Activated CD8-positive, alpha-beta memory T cell treated with anti-CD3 and anti-CD28 coated beads, Interleukin-2, amount 50 U/mL, for 24 hours (primary cell): Measurements from ENCODE around the gene CREB3.

ENCODE experiments used
- DNase-seq: peaks from one replicate; pipeline ENCODE4 v3.0.0-alpha.2; 2020; ENCODE audit errors: extremely low read depth

Gene CREB3

GRCh38 chr9:35700942-35701341, 31.5 kb upstream of the CREB3 start:
- DNase-seq = no peak

DNA sequence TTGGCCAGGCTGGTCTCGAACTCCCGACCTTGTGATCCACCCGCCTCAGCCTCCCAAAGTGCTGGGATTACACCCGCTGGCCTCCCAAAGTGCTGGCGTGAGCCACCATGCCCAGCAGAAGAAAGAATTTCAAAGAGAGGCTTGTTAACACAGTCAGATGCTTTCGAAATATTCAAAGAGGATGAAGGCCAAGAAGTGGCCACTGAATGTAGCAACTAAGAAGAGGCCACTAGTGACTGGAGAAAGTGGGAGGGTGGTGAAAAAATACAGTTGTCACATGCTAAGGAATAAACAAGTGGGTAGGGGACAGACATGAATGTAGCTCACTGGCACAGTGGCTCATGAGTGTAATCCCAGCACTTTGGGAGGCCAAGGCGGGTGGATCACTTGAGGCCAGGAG, 29.8 kb upstream of the CREB3 start:
- no peak for DNase-seq

DNA sequence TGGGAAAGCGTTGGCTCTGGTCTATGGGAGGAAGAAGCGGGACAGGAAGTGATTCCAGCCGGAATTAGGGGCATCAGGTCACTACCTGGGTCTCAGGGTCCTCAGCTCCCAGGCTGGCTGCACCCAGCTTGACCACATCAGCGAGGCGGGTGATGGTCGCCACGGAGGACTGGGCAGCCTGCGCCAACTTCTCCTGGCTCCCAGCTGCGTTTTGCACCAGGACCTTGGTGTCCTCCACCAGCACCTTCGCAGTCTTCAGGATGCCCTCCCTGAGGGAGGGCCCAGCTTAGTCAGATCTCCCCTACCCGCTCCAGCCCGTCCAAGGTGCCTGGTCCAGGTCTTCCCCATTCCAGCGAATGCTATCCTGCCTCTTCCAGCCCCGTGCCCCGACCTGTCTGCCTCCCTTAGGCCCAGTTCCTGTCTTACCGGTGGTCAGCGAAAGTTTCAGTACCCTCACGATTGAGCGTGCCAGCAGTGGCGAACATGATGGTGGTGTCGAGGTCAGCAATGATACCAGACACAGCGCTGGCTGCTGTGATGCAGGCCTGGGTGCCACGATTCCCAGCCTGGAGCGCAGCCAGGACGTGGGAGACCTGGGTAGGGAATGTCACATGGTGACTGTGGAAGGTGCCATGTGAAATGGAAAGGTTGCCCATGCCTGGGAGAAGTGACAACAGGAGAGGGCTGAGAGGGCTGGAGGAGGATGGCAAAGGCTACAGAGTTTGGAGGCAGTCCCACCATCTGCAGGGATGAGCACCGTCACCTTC, 28.4 kb upstream of the CREB3 start:
- DNase-seq = no peak

DNA sequence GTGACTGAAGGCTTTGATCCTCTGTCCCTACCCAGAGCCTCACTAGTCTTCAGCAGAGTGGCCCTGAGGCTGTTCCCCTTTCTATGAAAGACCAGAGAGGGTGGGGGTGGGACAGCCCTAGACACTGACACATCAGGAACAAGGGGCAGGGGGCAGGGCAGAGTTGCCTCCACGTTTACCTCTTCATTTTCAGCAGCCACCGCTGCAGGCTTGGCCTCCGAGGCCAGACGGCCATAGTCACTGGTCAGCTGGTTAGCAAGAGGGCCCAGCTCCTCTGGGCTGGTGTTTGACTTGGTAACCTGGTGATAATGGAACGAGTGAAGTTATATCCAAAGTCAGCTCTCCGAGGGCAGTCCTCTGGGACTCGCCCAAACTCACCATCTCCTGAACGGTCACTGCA, 27.1 kb upstream of the CREB3 start:
- DNase-seq = no peak

- DNase-seq = no peak
These were observed 26.5 kb upstream of the CREB3 start for GRCh38 chr9:35705836-35706430.

GRCh38 chr9:35706951-35707350, 25.5 kb upstream of the CREB3 start:
- DNase-seq = no peak

- no peak for DNase-seq
These were observed 24.3 kb upstream of the CREB3 start for GRCh38 chr9:35708146-35708545.

- DNase-seq = no peak
These were observed 21.5 kb upstream of the CREB3 start for GRCh38 chr9:35710818-35711500.

GRCh38 chr9:35711501-35712428, 20.7 kb upstream of the CREB3 start:
- DNase-seq = no peak

DNA sequence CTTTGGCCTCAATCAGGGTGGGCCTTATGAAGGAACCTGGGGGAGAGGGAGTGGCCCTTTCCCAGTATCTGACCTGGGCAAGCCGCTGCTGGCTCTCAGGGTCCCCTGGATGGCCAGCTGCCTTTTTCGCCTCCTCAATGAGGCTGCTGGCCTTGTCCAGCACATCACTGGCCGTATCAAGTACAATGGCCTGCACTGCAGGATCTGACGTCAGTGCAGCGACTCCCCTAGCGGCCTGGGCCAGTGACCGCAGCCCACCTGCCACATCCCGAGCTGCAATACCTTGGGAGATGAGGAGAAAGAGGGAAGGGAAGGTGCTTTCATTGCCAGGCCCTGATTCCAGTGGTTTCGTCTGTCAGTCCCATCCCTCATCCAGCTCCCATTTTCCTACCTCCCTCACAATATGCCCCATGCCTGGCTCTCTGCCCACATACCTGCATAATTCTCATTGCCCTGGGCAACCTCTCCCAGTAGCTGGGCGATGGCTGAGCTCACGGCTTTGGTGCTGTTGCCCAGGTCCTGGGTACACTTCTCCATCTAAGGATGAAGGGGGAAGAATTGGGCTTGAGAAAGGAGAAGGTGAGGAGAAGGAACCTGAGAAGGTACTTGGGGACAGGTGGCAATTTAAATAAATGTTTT, 19.6 kb upstream of the CREB3 start:
- no peak for DNase-seq

DNA sequence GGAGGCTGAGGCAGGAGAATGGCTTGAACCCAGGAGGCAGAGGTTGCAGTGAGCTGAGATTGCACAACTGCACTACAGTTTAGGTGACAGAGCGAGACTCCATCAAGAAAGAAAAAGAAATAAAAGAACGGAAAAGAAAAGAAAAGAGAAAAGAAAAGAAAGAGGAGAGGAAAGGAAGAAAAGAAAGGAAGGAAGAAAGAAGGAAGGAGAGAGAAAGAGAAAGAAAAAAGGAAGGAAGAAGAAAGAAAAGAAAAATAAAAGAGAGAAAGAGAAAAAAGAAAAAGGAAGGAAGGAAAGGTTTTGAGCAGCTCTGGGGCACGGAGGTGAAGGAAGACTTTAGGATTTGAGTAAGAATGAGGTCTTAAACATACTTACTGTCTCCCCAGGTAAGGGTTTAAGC, 18.9 kb upstream of the CREB3 start:
- no peak for DNase-seq

DNA sequence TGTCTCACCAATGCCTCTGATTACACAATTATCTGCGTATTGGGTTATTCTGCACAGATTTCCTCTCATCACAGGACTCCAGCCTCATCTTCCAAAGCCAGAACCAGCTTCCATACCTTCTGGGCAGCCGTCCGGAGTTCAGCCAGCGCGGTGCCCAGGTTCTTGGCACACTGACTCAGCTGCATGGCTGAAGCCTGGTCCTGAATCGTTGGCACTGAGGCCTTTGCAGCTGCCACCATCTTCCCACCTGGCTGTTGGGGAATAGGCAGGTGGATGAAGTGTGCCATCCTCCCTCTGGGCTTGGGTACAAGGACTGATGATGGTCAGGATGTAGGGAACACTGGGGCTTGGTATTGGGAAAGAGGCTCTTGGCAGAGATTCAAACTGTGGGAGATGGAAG, 18.3 kb upstream of the CREB3 start:
- no peak for DNase-seq

GRCh38 chr9:35714579-35715252, 17.8 kb upstream of the CREB3 start:
- no peak for DNase-seq

- DNase-seq = no peak
These were observed 16.2 kb upstream of the CREB3 start for GRCh38 chr9:35716230-35716629.

GRCh38 chr9:35717132-35717870, 15.2 kb upstream of the CREB3 start:
- DNase-seq = no peak

DNA sequence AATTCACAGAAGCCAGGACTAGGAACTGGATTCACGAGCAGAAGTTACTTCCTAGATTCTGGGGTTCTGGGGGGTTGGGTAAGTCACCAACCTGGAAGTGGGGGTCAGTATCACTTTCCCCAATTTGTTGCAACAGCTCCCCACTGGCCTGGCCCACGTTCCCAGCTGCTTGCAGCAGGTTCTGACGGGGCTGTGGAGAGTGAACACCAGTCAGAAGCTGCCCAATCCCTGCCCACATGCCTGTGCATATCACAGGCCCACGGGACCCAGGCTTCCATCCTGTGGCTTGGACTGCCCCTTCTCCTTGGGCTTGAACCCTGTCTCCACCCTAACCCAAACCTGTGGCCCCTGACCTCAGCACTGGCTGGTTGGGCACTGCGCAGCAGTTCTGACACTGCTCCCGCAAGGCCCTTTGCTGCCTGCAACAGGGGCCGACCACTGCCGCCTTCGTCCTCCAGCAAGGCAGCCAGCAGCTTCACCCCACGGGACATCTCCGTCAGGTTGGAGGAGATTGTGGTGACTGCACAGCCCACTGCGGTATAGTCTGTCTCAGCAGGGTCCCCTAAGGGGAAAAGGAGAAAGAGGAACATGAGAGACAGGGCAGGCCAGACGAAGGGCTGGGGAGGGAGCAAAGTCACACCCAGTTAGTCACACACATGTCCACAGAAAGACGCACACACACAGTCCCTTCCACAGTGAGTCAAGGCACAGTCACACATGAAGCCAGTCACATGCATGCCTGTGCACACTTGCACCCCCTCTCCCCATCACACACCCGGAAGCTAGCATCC, 13.6 kb upstream of the CREB3 start:
- DNase-seq = no peak

DNA sequence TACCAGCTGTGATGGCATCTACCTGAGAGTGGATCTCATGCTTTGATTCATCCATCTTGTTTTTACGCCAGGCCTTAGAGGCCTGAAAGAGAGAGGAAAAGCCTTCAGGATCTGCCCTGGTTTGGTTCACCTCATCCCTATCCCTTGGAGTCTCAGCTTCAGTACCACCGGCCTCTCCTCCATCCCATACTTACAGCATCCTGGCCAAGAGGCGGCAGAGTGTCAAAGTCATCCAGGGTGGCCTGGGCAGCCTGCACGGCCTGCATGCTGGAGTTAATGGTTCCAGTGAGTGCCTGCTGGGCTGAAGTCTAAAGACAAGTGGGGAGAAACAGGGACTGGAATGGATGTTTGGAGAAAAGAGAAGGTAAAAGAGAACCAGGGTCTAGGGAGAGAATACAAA, 12.9 kb upstream of the CREB3 start:
- no peak for DNase-seq

DNA sequence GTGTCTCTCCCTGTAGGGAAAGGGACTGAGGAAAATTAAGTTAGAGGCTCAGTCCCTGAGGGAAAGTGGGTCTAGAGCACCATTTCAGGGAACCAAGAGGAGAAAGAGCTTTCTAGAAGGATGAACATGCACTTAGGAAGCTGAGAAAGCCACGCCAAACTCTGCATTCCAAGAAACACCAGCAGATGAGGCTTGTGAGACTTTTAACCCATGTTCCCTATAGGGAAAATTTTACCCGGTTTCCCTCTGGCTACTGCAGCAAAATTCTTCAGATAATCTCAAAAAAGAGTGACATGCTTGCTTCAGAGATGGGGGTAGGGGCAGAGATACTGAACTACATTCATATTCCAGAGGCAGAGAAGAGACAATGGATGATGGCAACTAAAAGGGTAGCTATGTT, 9.0 kb upstream of the CREB3 start:
- DNase-seq = no peak

- DNase-seq = no peak
These were observed 8.6 kb upstream of the CREB3 start for GRCh38 chr9:35723908-35724307.

DNA sequence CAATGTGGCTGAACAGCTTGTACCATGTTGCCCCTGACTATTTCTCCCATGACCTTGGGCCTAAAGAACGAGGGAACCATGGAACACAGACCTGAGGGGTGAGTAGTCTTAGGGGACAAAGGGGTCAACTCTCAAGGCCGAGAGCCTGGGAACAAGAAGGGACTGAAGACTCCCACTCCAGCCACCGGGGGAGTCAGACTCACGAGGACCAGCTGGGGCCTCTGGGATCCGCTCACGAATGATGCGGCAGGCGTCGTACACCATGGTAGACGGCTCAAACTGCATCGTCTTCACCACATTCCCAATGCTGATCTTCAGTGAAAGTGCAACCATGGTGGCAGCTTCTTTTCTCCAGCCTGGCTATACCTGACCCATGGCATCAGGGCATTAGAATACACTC, 7.1 kb upstream of the CREB3 start:
- no peak for DNase-seq
